Stimulated activated CD8-positive, alpha-beta memory T cell treated with anti-CD3 and anti-CD28 coated beads, Interleukin-7, amount 100 ng/mL, for 4 hours (primary cell): ENCODE measurements around the gene RNF223.
A peak's percentile ranks its signal among the peaks of the same experiment; 100 is the strongest.
"Not testable (repeated sequence)": the region's sequence is repeated elsewhere in the genome, so short reads cannot be mapped to it uniquely, and the experiment has no call there.

ENCODE experiments used
- DNase-seq, 2 donors: peaks; one replicate each; pipeline ENCODE4 v3.0.0-alpha.2; 2020; ENCODE audit warnings: low read depth in 2 of 2

The RNF223 gene

GRCh38 chr1:1072849-1073742 is 1.0 kb downstream of the RNF223 start:
- DNase-seq, result no peak

- DNase-seq, result no peak
Observed at GRCh38 chr1:1072299-1072848, 1.7 kb downstream of the RNF223 start.

- DNase-seq, result no peak
Observed at GRCh38 chr1:1071486-1072298, 2.4 kb downstream of the RNF223 start.

- DNase-seq, result no peak
Observed at GRCh38 chr1:1069711-1070676, 4.1 kb downstream of the RNF223 start.

GRCh38 chr1:1069056-1069710 is 4.9 kb downstream of the RNF223 start:
- peak; percentile 71 to 79 for DNase-seq

- DNase-seq, result peak in 1 of 2 donors; percentile 39
Observed at GRCh38 chr1:1068517-1069055, 5.5 kb downstream of the RNF223 start.

GRCh38 chr1:1067860-1068516 is 6.1 kb downstream of the RNF223 start:
- no peak for DNase-seq

GRCh38 chr1:1067284-1067859 is 6.7 kb downstream of the RNF223 start:
- DNase-seq, result no peak

GRCh38 chr1:1066403-1067283 is 7.5 kb downstream of the RNF223 start:
- DNase-seq, result no peak

- not testable (repeated sequence) for DNase-seq
Observed at GRCh38 chr1:1065940-1066304, 8.2 kb downstream of the RNF223 start.

GRCh38 chr1:1065265-1065939 is 8.7 kb downstream of the RNF223 start:
- DNase-seq, result no peak

GRCh38 chr1:1063945-1064831 is 9.9 kb downstream of the RNF223 start:
- DNase-seq, result peak; percentile 90 to 94

GRCh38 chr1:1063261-1063944 is 10.7 kb downstream of the RNF223 start:
- no peak for DNase-seq

GRCh38 chr1:1062348-1063163 is 11.6 kb downstream of the RNF223 start:
- no peak for DNase-seq

GRCh38 chr1:1061682-1062345 is 12.3 kb downstream of the RNF223 start:
- DNase-seq, result no peak
